Left ventricle myocardium inferior (tissue), 1 donor: ENCODE measurements around the gene NSMCE4A. TPM values are rescaled to one million over a fixed set of nuclear protein-coding genes. Genes with fewer than 3 reads are reported as not detected.
A peak's percentile ranks its signal among the peaks of the same experiment; 100 is the strongest.
"Not testable (repeated sequence)": the region's sequence is repeated elsewhere in the genome, so short reads cannot be mapped to it uniquely, and the experiment has no call there.

Experiments
- DNase-seq: peaks from one replicate; pipeline ENCODE4 v3.0.0-alpha.2; 2020
- H3K27ac ChIP-seq: fragments of 200-600 bp; replicated peaks from 2 replicates; pipeline ENCODE4 v1.8.0; 2021
- H3K27me3 ChIP-seq: fragments of 200-600 bp; 2 replicates; pipeline ENCODE4 v1.8.0; 2021; ENCODE audit warnings: low read depth
- H3K36me3 ChIP-seq: fragments of 200-600 bp; 2 replicates; pipeline ENCODE4 v1.8.0; 2021
- H3K4me1 ChIP-seq: fragments of 200-600 bp; 2 replicates; pipeline ENCODE4 v1.8.0; 2021
- H3K4me3 ChIP-seq: fragments of 200-600 bp; 2 replicates; pipeline ENCODE4 v1.8.0; 2021; ENCODE audit warnings: mild to moderate bottlenecking, moderate library complexity
- H3K9me3 ChIP-seq: fragments of 200-600 bp; replicated peaks from 2 replicates; pipeline ENCODE4 v1.8.0; 2021
- intact Hi-C: fragments of 100-400 bp; cut with micrococcal nuclease; formaldehyde crosslinking; loops from one replicate; pipeline ENCODE4 v1.11.0; 2022
- total RNA-seq: library from RNA; stranded (reverse); fragmentation: NEBNext Ultra II Directional; extraction: Animal tissue kit (Norgen Biotek cat#: 25700); gene quantifications from one replicate; pipeline ENCODE4 v1.2.1, GENCODE V29; 2021
- TF ChIP-seq, protein P1 (sequence below): fragments of 200-600 bp; IDR thresholded peaks from 2 replicates; pipeline ENCODE4 v1.8.0; 2021; ENCODE audit warnings: antibody characterized with exemption, mild to moderate bottlenecking, borderline replicate concordance
- donor health status: DM: no; HTN: yes; CAD: no; lungs with severe emphysema.

NSMCE4A gene
- total RNA-seq, 1 donor from 2014 or later = 24.1 TPM

GRCh38 chr10:121921238-121921931 is 53.6 kb downstream of the NSMCE4A start:
- Histone ChIP-seq H3K36me3 (peaks cover 25% of the 10 kb centered on the region), H3K4me1 (peaks cover 47% of the 10 kb centered on the region), H3K9me3 (no peaks in the 10 kb centered on the region), H3K27ac (peak overlapping the region; percentile 52), H3K4me3 (no peak overlapping the region), H3K27me3 (no peaks in the 10 kb centered on the region)
- TF ChIP-seq, protein P1, sequence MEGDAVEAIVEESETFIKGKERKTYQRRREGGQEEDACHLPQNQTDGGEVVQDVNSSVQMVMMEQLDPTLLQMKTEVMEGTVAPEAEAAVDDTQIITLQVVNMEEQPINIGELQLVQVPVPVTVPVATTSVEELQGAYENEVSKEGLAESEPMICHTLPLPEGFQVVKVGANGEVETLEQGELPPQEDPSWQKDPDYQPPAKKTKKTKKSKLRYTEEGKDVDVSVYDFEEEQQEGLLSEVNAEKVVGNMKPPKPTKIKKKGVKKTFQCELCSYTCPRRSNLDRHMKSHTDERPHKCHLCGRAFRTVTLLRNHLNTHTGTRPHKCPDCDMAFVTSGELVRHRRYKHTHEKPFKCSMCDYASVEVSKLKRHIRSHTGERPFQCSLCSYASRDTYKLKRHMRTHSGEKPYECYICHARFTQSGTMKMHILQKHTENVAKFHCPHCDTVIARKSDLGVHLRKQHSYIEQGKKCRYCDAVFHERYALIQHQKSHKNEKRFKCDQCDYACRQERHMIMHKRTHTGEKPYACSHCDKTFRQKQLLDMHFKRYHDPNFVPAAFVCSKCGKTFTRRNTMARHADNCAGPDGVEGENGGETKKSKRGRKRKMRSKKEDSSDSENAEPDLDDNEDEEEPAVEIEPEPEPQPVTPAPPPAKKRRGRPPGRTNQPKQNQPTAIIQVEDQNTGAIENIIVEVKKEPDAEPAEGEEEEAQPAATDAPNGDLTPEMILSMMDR = no peak
- no peak for DNase-seq
- intact Hi-C loops = no loop called here

- intact Hi-C loops = no loop called here
- peaks cover 36% of the 10 kb centered on the region for H3K4me1 ChIP-seq
- H3K4me3 ChIP-seq = no peak overlapping the region
- no peaks in the 10 kb centered on the region for H3K9me3 ChIP-seq
- peaks cover 25% of the 10 kb centered on the region for H3K36me3 ChIP-seq
- H3K27me3 ChIP-seq = no peaks in the 10 kb centered on the region
- H3K27ac ChIP-seq = no peak overlapping the region
- no peak for DNase-seq
- TF ChIP-seq, protein P1 = no peak
Measured at GRCh38 chr10:121919666-121920065, 55.4 kb downstream of the NSMCE4A start.

- H3K9me3 ChIP-seq, intact Hi-C loops, H3K27ac ChIP-seq, DNase-seq, H3K27me3 ChIP-seq, H3K4me3 ChIP-seq: not testable (repeated sequence)
- H3K4me1 ChIP-seq = peaks cover 35% of the 10 kb centered on the region
- peaks cover 27% of the 10 kb centered on the region for H3K36me3 ChIP-seq
Measured at GRCh38 chr10:121918800-121919199, 56.2 kb downstream of the NSMCE4A start.

DNA sequence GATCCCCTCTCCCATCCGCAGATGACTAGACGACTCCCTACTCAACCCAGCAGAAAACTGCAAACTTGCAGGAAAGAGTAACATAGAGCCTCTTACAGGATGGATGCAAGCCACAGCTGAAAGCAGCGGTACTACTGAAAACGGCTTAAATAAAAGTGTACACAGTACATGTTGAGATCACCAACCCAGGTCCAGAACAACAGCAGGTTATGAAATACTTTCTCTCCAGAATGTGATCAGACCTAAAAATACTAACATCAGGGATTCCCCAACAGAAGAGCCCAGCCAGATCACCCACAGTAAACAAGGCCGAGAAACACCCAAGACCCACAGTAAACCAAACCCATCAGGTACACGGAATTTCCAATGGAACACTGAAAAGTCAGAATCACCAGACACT is 60.4 kb downstream of the NSMCE4A start:
- Histone ChIP-seq H3K36me3 (peaks cover 44% of the 10 kb centered on the region), H3K27me3 (no peaks in the 10 kb centered on the region), H3K4me3 (no peak overlapping the region), H3K4me1 (peaks cover 37% of the 10 kb centered on the region), H3K27ac (peak overlapping the region; percentile 42), H3K9me3 (no peaks in the 10 kb centered on the region)
- TF ChIP-seq, protein P1 = no peak
- intact Hi-C loops = no loop called here
- no peak for DNase-seq

GRCh38 chr10:121911421-121911697 is 63.7 kb downstream of the NSMCE4A start:
- Histone ChIP-seq H3K36me3 (peaks cover 61% of the 10 kb centered on the region), H3K4me1 (peaks cover 27% of the 10 kb centered on the region), H3K27me3 (no peaks in the 10 kb centered on the region), H3K4me3 (no peak overlapping the region), H3K9me3 (no peaks in the 10 kb centered on the region), H3K27ac (peak overlapping the region; percentile 34)
- TF ChIP-seq, protein P1 = no peak
- intact Hi-C loops = no loop called here
- DNase-seq = no peak

DNA sequence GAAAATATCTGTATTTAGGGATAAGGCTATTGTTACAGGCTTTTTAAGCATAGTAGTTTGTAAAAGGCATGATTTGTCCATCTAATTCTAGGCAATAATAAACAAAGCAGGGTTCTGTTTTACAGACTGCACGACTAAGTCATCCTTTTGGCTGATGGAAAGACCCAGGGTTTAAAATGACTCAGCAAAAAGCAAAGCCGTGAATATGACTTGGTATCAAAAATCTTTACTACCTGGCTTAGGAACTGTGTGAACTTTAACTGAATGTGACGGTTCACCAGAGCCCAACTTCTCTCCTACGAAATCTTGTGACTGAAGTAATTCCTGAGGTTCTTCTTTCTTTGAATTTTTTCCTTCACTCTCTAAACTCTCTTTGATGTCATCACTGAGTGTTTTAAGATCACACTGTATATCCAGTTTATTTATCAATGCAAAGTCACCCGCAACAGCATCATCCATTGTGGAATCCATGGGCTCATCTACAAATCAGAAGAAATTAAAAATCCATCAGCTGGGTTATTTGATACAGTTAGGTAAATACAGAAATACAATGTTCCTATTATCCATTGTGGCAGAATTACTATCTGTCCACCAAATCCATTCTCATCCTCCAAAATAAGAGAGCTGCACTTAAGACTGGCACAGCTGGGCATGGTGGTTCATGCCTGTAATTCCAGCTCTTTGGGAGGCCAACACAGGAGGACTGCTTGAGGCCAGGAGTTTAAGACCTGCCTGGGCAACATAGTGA is 64.2 kb downstream of the NSMCE4A start:
- H3K4me1 ChIP-seq = peaks cover 27% of the 10 kb centered on the region
- peaks cover 65% of the 10 kb centered on the region for H3K36me3 ChIP-seq
- DNase-seq = no peak
- peak overlapping the region; percentile 34 for H3K27ac ChIP-seq
- H3K27me3 ChIP-seq = no peaks in the 10 kb centered on the region
- H3K4me3 ChIP-seq = no peak overlapping the region
- H3K9me3 ChIP-seq = no peaks in the 10 kb centered on the region
- intact Hi-C loops = no loop called here
- TF ChIP-seq, protein P1 = no peak
